Right lobe of liver (tissue), 4 donors: Measurements from ENCODE around the gene SLC7A11.

ENCODE experiments used
- POLR2A ChIP-seq: fragments of 450-650 bp; IDR thresholded peaks from one replicate; pipeline ENCODE4 v1.6.1; 2017; ENCODE audit warnings: antibody characterized with exemption, mild to moderate bottlenecking
- TF ChIP-seq, protein P1 (sequence below), 4 donors: fragments of 200-600 bp in 3 of 4; fragments of 450-650 bp in 1 of 4; IDR thresholded peaks; one replicate each; pipeline versions ENCODE4 v1.5.1 to v1.8.0; 2016 to 2022; ENCODE audit warnings: antibody characterized with exemption in 4 of 4, mild to moderate bottlenecking in 2 of 4
- donor health status: DM: no; HTN: no; CAD: no.
- donor health status: DM: no; HTN: no; CAD: no.
- donor health status: DM: no; HTN: yes; CAD: no.

DNA sequence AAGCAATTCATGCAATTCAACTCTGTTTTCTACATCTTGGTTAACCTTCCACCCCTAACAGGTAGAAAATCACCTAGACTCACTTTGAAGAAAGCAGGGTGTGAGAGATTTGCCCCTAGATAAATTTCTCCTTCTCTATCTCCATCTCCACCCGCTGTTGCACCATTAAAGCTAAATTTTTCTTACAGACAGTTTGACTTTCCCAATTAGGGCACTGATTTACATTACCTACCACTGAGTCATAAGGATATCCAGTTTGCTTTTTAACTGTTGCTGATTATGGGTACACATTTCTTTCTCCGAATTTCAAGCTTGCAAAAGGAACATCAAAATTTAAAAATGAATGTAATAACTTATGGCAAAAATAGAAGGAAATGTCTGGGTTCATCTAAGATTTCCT is 13.0 kb downstream of the SLC7A11 start:
- TF ChIP-seq, protein P1, sequence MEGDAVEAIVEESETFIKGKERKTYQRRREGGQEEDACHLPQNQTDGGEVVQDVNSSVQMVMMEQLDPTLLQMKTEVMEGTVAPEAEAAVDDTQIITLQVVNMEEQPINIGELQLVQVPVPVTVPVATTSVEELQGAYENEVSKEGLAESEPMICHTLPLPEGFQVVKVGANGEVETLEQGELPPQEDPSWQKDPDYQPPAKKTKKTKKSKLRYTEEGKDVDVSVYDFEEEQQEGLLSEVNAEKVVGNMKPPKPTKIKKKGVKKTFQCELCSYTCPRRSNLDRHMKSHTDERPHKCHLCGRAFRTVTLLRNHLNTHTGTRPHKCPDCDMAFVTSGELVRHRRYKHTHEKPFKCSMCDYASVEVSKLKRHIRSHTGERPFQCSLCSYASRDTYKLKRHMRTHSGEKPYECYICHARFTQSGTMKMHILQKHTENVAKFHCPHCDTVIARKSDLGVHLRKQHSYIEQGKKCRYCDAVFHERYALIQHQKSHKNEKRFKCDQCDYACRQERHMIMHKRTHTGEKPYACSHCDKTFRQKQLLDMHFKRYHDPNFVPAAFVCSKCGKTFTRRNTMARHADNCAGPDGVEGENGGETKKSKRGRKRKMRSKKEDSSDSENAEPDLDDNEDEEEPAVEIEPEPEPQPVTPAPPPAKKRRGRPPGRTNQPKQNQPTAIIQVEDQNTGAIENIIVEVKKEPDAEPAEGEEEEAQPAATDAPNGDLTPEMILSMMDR (IDR thresholded peaks at IDR 0.05): no peak
- no peak for TF ChIP-seq POLR2A
